Coronary artery (tissue), 2 donors: Measurements from ENCODE around the gene PATJ.

Experiments used
- DNase-seq: peaks from one replicate; pipeline ENCODE4 v3.0.0-alpha.2; 2017; ENCODE audit warnings: low spot score
- H3K27ac ChIP-seq, 2 donors: fragments of 200-600 bp; sonication (generic); one replicate each; pipeline ENCODE4 v1.5.1; 2016 to 2019
- H3K4me3 ChIP-seq: fragments of 200-600 bp; sonication (generic); 2 replicates; pipeline ENCODE4 v1.5.1; 2016; ENCODE audit warnings: mild to moderate bottlenecking, moderate library complexity
- TF ChIP-seq, protein P1 (sequence below): fragments of 200-600 bp; sonication (generic); IDR thresholded peaks from one replicate; pipeline ENCODE4 v1.5.1; 2019; ENCODE audit warnings: antibody characterized with exemption

PATJ gene

DNA sequence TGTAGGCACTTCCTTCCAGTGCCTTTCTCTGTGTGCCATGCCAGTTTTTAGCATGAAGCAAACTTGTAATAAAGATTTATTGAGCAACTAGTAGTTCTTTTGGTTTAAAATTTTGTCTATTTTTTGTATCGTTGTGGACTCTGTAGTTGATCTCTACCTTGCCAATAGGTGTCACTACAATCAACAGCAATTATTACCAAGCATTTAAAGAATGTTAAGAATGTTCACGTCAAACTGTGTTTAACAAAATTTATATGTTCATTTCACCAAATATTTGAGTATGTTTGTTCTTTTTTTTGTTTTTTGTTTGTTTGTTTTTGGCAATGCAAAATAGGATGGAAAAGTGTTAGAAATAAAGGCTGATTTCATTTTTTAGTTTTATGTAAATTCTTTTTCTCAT lies 208.1 kb downstream of the PATJ start:
- TF ChIP-seq, protein P1, sequence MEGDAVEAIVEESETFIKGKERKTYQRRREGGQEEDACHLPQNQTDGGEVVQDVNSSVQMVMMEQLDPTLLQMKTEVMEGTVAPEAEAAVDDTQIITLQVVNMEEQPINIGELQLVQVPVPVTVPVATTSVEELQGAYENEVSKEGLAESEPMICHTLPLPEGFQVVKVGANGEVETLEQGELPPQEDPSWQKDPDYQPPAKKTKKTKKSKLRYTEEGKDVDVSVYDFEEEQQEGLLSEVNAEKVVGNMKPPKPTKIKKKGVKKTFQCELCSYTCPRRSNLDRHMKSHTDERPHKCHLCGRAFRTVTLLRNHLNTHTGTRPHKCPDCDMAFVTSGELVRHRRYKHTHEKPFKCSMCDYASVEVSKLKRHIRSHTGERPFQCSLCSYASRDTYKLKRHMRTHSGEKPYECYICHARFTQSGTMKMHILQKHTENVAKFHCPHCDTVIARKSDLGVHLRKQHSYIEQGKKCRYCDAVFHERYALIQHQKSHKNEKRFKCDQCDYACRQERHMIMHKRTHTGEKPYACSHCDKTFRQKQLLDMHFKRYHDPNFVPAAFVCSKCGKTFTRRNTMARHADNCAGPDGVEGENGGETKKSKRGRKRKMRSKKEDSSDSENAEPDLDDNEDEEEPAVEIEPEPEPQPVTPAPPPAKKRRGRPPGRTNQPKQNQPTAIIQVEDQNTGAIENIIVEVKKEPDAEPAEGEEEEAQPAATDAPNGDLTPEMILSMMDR = no peak
- DNase-seq = no peak
- Histone ChIP-seq H3K27ac (no peak overlapping the region), H3K4me3 (no peak overlapping the region)

DNA sequence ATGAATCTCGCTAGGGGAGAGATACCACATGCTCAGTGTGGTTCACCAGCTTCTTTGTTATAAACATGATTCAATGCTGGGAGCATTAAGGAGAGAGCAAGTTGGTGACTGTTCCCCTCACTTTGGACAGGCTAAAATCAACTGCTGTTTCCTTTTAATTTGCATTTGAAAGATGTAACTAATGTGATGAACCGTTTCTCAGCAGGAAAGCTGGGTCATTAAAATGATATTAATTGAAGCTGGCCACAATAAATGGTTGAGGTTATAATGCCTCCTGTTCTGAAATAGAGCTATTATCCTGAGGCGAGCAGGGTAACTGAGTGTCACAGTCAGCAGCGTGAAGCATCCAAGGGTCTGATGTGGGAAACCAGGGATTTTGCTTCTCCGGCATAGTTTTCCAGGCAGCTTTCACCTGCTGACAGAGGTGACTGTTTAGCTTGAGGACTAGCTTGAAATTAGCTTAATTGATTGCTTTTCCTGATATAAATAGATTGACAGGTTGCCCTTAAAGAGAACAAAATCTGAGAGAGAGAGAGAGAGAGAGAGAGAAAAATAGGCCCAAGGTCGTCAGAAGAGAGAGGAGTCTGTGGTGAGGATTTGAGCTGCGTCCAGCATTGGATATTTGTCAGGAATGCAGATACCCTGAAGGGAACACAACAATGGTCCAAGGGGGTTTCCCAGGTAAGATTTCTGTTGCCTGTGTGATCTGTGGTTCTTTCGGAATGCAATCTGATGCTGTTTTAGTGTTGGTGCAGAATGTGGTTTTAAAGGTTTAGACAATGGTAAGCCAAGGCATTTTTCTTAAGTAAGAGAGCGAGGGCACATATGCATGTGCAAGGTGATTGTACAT lies 209.7 kb downstream of the PATJ start:
- H3K27ac ChIP-seq = no peak overlapping the region
- DNase-seq = no peak

GRCh38 chr1:61952675-61953074 lies 210.4 kb downstream of the PATJ start:
- Histone ChIP-seq H3K4me3 (no peak overlapping the region), H3K27ac (no peak overlapping the region)
- TF ChIP-seq, protein P1 = no peak
- DNase-seq = no peak

More for the DNA sequence above, 209.7 kb downstream of the PATJ start:
- H3K4me3 ChIP-seq = no peak overlapping the region
- TF ChIP-seq, protein P1 = no peak

GRCh38 chr1:61953076-61953789 lies 211.0 kb downstream of the PATJ start:
- no peak for DNase-seq
- TF ChIP-seq, protein P1 = no peak
- no peak overlapping the region for H3K4me3 ChIP-seq
- no peak overlapping the region for H3K27ac ChIP-seq

- TF ChIP-seq, protein P1 = no peak
- Histone ChIP-seq H3K4me3 (no peak overlapping the region), H3K27ac (no peak overlapping the region)
- no peak for DNase-seq
Measured at GRCh38 chr1:61953790-61954150, 211.5 kb downstream of the PATJ start.

DNA sequence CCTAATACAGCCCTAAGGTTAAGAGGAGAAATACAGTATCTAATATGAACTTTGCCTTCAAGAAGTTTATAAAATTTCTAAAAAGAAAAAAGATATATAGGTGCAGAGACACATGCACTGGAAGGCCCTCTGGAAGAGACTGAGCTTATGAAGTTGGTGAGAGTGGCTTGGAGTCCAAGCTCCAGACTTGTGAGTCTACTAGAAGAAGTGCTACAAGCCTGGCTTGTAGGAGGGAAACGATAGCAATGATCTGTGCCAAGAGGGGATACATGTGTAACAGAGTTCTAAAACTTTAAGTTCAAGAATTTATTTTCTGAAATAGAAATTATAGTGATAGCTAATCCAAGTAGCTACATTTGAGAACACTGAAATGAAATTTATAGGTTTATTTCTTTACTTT lies 213.0 kb downstream of the PATJ start:
- no peak overlapping the region for H3K4me3 ChIP-seq
- TF ChIP-seq, protein P1 = no peak
- no peak overlapping the region for H3K27ac ChIP-seq
- no peak for DNase-seq
